SK-N-SH (cell line): ENCODE measurements around the gene INPPL1.

ENCODE experiments used
- CHD2 ChIP-seq: fragments of 150-350 bp; IDR thresholded peaks from 2 replicates; pipeline ENCODE4 v1.6.1; 2018; ENCODE audit warnings: low read length; ENCODE audit not compliant: partially characterized antibody
- CTCF ChIP-seq: fragments of 200-600 bp; sonication (generic); IDR thresholded peaks from 2 replicates; pipeline ENCODE4 v1.6.1; 2017; ENCODE audit warnings: antibody characterized with exemption, mild to moderate bottlenecking, moderate library complexity
- EP300 ChIP-seq, 2 experiments: IDR thresholded peaks; 2 replicates each; pipeline versions ENCODE4 v1.4.0 to v1.6.1; 2012; ENCODE audit warnings: borderline replicate concordance in 1 of 2, low read depth in 1 of 2, low read length in 1 of 2
- IRF3 ChIP-seq: fragments of 150-350 bp; IDR thresholded peaks from 2 replicates; pipeline ENCODE4 v1.6.1; 2016; ENCODE audit warnings: mild to moderate bottlenecking, low read depth, low read length
- JUND ChIP-seq: IDR thresholded peaks from 2 replicates; pipeline ENCODE4 v1.4.0; 2012
- MAX ChIP-seq: IDR thresholded peaks from 2 replicates; pipeline ENCODE4 v1.4.0; 2012; ENCODE audit warnings: low read depth
- POLR2AphosphoS5 ChIP-seq: IDR thresholded peaks from 2 replicates; pipeline ENCODE4 v1.6.1; 2012; ENCODE audit warnings: low read depth, low read length
- RAD21 ChIP-seq: IDR thresholded peaks from 2 replicates; pipeline ENCODE4 v1.6.1; 2012; ENCODE audit warnings: mild to moderate bottlenecking, low read length
- USF1 ChIP-seq: IDR thresholded peaks from 2 replicates; pipeline ENCODE4 v1.4.0; 2012; ENCODE audit warnings: low read depth, borderline replicate concordance

GRCh38 chr11:72208281-72208680 lies 16.3 kb upstream of the INPPL1 start:
- TF ChIP-seq USF1, result no peak
- TF ChIP-seq CHD2, result no peak
- no peak for TF ChIP-seq IRF3
- no peak for TF ChIP-seq CTCF
- no peak for TF ChIP-seq POLR2AphosphoS5
- no peak for TF ChIP-seq RAD21
- TF ChIP-seq JUND, result no peak
- TF ChIP-seq MAX, result no peak
- TF ChIP-seq EP300 (IDR thresholded peaks at IDR 0.05; ENCODE audit: borderline replicate concordance in 1 of 2, low read depth in 1 of 2, low read length in 1 of 2), result no peak
